Gastrocnemius medialis (tissue), 4 donors: Measurements from ENCODE around the gene IMPA2.

Experiments used
- POLR2A ChIP-seq, 2 donors: fragments of 450-650 bp; IDR thresholded peaks; one replicate each; pipeline ENCODE4 v1.6.1; 2017; ENCODE audit warnings: antibody characterized with exemption in 2 of 2, mild to moderate bottlenecking in 2 of 2, moderate library complexity in 2 of 2
- TF ChIP-seq, protein P1 (sequence below), 5 experiments: fragments of 450-650 bp in 3 of 5; fragments of 200-600 bp in 2 of 5; sonication (generic) in 2 of 5; IDR thresholded peaks in 4 of 5; conservative IDR thresholded peaks in 1 of 5; 1 replicate in 4 of 5; 2 replicates in 1 of 5; pipeline ENCODE4 v1.5.1; 2016 to 2019; ENCODE audit warnings: antibody characterized with exemption in 5 of 5, mild to moderate bottlenecking in 3 of 5, moderate library complexity in 3 of 5

DNA sequence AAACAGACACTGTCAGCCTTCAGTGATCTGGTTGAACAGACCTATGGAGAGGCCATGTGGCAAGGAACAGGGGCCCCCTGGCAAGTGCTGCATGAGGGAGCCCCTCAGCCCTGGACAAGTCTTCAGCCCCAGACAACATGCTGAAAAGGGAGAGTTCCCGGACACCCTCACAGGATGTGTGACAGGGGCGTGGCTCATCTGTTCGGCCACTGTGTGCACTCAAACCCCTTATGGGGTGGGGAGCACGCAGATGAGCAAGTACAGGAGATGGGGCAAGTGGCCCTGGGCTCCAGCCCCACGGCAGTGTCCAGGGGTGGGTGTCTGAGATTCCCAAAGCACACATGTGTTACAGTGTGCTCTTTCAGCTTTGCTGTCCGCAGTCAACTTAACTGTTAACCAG is 37.8 kb upstream of the IMPA2 start:
- TF ChIP-seq, protein P1, sequence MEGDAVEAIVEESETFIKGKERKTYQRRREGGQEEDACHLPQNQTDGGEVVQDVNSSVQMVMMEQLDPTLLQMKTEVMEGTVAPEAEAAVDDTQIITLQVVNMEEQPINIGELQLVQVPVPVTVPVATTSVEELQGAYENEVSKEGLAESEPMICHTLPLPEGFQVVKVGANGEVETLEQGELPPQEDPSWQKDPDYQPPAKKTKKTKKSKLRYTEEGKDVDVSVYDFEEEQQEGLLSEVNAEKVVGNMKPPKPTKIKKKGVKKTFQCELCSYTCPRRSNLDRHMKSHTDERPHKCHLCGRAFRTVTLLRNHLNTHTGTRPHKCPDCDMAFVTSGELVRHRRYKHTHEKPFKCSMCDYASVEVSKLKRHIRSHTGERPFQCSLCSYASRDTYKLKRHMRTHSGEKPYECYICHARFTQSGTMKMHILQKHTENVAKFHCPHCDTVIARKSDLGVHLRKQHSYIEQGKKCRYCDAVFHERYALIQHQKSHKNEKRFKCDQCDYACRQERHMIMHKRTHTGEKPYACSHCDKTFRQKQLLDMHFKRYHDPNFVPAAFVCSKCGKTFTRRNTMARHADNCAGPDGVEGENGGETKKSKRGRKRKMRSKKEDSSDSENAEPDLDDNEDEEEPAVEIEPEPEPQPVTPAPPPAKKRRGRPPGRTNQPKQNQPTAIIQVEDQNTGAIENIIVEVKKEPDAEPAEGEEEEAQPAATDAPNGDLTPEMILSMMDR (IDR thresholded peaks at IDR 0.05 in 4 of 5, conservative IDR thresholded peaks at IDR 0.05 in 1 of 5): no peak
- no peak for TF ChIP-seq POLR2A (IDR thresholded peaks at IDR 0.05)
